ENCODE results near the gene BBS9.

The BBS9 gene

DNA sequence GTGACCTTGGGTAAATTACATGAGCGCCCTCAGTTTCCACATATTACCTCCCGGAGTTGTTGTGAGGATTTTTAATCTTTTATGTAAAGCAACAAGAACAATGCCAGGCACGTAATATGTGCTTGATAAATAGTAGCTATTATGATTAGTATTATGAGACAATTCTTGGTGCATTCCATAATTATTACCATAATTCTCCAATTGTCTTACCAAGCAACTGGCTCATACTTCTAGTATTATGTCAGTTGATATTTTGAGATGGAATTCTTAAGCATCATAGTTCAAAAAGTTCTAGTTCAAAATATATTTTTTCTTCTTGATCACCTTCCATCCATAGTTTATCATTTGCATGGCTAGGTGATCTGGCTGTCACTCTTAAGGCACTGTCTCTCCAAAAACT lies 259.0 kb downstream of the BBS9 start:
- DNase-seq: no peak

DNA sequence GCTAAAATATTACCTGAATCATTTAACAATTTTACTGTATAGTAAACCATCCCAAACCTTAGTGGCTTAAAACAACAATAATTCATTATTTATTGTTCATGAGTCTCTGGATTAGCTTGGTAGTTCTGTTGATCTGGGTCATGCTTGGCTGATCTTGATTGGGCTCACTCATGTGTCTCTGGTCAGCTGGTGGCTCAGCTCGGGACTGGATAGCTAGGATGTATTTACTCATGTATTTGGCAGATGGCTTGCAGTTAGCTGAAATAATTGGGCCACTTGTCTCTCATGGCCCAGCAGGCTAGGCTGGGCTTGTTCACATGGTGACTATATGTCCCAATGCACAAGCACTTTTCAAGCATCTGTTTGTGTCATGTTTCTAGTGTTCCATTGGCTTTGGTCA lies 262.8 kb downstream of the BBS9 start:
- peak; percentile 96 for DNase-seq

- DNase-seq: no peak
Measured at GRCh38 chr7:33393770-33394169, 264.4 kb downstream of the BBS9 start.

DNA sequence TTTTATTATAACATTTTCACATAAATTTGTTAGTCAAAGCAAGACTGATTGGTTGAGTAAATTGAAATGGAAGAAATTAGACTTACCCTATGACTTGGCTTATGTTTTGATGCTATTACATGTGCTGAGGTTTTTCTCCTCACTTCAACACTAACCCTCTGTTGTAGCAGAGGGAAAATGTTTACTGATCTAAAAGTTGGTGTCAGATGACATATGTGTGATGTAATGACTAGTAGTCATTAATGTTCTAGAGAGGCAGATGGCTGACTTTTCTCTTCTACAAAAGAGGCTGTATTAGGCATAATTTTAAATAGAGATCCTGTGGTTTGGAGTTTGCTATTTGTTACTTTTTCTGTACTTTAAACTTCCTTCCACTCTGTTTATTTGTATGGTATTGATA lies 266.0 kb downstream of the BBS9 start:
- DNase-seq: peak; percentile 12

DNA sequence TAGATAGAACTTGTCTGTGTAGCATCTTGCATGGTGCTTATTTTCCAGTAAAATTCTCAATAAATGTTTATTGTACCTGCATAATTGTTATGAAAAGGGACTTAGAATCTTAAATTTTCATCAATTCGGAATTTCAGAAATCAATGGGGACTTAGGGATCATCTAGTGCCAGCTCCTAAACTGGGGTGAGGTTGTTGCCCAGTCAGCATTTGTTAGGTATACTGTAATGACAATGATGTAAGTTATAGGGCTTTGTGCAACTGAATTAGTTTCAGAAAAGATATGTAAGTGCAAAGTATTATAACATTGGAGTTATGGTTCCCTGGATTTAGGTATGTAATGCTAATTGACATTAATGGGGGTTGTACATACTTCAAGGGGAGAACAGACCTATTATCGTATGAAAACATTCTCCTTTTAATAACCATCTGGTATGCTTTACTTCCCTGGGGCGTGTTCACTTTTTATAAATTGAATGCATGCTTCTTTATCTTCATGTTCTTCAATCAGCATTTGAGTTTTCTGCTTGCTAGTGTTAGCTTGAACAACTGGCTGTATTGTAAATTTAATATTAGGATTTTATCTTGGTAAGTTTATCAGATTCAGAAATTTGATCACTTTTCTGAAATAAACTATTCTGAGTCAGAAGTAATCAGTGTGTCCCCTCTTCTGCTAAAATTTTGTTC lies 270.3 kb downstream of the BBS9 start:
- peak; percentile 73 for DNase-seq

DNA sequence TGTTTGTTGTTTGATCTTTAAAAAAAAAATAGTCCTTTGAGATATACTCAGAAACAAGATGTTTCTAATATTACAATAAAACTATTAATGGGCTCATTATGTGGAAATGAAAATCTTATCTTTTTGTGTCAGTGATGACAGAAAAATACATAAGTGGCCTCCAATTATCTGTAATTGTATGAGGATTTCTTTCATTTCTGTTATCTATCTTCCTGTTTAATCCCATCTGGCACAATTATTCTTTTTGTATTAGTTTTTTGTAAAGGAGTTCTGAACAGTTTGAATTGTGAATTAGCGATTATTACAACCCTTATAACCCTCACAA lies 270.8 kb downstream of the BBS9 start:
- peak; percentile 88 for DNase-seq

DNA sequence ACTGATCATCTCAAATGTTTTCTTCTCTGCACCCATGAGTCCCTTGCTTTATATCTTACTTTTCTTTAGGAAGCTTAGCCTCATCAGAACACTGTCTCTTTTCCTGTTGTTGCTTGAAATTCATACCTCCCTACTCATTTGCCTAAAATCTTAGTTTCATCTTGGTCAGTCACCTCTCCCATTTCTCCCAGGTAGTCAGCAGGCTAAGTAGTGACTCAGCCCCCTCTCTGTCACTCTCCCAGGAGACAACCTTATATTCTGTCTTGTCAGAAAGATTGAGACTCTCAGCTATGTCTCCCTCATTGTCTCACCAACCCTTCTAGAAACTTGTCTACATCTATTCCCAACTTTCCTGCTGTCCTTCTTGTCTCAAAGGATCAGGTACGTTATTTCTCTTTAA lies 280.9 kb downstream of the BBS9 start:
- no peak for DNase-seq

- no peak for DNase-seq
Measured at GRCh38 chr7:33411020-33411419, 281.7 kb downstream of the BBS9 start.

- DNase-seq: no peak
Measured at GRCh38 chr7:33412331-33412730, 283.0 kb downstream of the BBS9 start.

GRCh38 chr7:33418251-33418701 lies 288.9 kb downstream of the BBS9 start:
- peak; percentile 72 for DNase-seq

DNA sequence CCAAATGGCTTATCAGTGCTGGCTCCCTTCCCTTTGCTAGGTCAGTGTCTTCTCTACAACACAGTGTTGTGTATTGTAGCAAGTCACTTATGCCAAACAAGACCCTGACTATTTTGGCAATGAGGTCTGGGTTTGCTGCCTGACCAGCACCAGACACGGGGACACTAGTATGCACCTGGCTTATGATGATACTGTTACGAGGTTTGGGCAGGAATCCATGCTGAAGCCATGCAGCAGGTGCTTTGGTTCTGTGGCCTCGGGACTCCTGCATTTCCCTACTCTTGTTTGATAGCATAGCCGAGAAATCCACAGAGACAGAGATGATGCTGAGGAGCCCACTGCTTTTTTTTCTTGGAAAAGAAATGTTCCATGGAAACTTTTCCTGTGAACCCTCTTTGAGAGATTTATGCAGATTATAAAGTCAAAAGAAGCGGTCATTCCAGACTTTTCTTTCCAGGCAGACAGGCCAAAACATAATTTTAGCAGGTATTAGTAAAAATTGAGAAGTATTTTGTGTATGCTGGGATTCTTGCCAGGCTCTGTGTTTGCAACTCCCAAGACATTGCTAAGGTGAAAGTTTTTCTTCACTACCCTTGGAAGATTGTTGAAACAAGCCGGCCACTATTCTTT lies 291.1 kb downstream of the BBS9 start:
- no peak for DNase-seq

GRCh38 chr7:33421429-33421828 lies 292.1 kb downstream of the BBS9 start:
- DNase-seq: no peak

DNA sequence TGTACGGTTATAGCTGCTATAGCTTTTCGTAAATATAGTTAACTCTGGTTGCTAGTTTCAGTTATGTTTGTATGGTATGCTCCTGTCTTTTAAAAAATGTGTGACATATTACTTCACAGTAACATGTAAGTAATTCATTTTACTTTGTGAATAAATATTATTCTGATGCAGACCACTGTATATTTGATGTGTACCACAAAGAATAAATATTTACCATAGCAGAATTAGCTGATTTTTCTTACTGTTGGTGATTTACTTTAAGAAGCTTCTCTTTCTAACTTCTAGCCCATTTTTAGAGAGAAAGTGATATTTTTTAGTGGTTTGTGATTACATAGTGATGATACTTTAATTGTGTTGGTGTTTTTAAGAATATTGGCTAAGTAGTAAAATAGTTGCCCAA lies 292.8 kb downstream of the BBS9 start:
- DNase-seq: no peak

DNA sequence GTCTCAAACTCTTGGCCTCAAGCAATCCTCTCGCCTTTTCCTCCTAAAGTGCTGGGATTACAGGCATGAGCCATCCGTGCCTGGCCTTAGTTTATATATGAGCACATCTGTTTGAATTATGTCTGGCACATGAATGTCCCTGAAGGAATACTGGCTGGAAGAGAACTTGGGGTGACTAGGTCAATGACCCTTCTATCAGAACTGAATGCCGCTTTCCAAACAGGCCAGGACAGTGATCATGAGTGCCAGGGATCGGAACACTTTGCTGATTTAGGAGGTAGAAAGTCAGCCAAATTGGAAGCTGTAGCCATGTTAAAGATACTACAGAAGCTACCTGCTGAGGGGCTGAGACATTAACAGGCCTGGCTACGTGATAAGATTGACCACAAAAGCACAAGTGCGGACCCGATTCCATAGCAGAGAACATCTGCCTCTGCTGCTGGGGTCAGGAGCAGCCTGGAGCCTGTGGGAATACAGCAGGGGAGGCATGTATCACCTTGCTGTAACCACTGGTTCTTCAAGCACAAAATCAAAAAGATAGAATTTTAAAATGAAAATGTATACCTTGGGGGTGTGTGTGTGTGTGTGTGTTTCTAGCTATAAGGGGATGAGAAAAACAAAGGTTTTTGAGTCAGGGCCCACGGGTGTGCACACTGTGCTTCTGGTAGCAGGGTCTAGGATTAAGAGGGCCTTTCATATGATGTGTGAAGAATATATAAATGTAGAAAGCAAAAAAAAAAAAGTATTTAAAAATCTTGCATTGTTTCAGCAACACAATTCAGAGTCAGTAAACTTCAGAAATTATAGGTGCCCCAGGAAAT lies 293.7 kb downstream of the BBS9 start:
- DNase-seq: peak; percentile 7

DNA sequence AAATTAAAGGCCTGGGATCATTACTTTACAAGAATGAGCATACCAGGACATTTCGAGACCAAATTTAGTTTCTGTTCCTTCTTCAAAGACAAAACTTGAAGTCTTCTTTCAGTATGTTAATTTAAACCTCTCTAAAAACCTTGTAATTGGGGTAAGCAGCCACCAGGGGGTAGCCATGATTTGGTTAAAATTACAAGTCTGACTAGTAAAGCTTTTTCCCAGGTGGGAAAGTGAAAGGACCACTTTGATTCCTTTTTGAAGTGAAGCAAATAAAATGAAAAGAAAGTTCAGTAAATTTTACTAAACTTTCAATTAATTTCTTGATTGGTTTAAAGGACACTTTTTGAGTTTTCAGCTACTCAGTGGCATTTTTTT lies 294.3 kb downstream of the BBS9 start:
- no peak for DNase-seq

DNA sequence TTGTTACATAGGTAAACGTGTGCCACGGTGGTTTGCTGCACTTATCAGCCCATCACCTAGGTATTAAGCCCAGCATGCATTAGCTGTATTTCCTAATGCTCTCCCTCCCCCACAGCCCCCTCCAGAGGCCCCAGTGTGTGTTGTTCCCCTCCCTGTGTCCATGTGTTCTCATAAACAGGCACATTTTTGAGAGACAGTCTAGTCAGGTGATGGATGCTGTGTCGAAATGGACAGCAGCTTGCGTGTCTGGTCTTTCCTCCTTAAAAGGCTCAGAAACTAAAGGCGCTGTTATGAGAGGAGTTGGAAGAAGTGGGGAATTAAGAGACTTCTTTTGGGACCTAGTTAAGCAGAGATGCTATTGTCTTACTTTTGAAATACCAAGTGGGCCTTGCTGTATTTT lies 296.0 kb downstream of the BBS9 start:
- DNase-seq: peak; percentile 6

DNA sequence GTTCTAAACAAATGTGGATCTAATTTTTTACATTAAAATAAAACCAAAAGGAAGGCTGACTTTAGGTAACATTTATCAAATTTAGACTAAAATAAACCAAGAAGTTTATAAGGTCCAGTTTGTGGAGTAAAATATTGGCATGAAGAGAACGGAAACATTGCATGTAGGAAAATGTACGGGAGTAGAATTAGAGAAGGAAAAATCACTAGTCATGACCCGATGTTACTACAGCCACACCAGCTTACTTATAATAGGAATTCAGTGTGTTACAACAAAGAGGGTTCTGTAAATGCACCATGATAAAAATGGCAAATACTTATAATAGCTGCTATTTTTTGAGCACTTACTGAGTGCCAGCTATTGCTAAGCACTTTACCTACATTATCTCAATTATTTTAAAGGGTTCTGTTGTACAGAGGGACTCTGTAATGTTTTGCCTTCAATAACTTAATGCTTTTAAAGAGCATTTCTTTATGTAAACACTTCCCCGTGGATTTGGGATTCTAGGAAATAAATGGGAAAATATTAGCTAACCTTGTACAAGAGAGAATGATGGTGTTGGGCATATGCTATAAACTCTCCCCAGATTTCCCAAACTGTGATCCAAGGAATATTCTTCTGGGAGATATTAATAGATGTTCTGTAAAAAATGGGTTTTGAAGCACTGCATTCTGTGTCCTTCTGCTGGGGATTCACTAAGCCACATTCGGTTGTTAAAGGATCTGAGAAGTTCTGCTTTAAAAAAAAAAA lies 296.7 kb downstream of the BBS9 start:
- no peak for DNase-seq

GRCh38 chr7:33428415-33428814 lies 299.1 kb downstream of the BBS9 start:
- no peak for DNase-seq

DNA sequence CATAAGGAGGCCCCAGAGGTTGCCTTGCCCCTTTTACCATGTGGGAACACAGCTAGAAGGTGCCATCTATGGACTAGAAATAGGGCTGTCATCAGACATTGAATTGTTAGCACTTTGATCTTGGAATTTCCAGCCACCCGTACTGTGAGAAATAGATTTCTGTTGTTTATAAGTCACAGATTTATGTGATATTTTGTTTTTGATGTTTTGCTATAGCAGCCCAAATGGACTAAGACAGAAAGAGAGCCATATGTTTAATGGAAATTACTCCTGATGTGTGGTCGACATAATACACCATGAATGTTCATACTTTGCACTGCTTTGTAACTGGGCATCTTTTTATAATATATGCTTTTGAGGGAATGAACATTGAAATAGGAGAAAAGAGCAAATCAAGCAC lies 302.2 kb downstream of the BBS9 start:
- no peak for DNase-seq

DNA sequence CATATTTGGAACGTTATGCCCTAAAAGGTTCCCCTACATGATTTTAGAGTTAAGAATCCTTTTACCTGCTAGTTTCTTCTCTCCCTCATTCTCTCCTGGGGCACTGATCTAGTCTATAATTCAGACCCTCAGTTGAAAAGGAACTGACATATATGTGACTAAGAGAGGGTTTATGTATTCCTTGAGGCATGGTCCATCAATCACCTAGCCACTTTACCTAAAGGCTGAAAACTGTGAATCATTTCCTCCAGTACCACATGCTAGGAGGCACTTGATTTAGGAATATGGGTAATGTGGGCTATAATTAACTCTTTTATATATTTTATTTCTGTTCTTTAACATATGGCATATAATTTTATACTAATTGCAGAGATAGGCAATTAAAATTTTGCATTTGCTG lies 303.5 kb downstream of the BBS9 start:
- no peak for DNase-seq

DNA sequence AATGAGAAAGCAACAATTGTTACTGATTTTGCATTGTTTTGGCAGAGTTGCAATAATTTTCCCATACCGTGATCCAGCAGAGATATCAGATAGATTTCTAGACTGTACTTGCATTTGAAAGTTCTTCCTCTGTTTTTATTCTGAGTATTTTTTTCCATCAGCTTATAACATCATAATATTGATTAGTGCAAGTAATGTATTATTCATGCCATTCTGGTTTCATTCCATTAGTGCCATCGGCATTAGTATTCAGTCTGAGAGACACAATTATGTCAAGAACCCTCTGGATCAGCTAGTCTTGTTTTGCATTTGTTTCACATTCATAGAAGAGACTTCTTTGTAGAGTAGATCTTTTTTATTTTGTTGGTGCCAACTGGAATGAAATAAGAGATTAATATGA lies 304.0 kb downstream of the BBS9 start:
- no peak for DNase-seq

- no peak for DNase-seq
Measured at GRCh38 chr7:33444511-33444910, 315.1 kb downstream of the BBS9 start.

- peak; percentile 84 for DNase-seq
Measured at GRCh38 chr7:33446551-33446950, 317.2 kb downstream of the BBS9 start.

- no peak for DNase-seq
Measured at GRCh38 chr7:33448035-33448434, 318.7 kb downstream of the BBS9 start.
